GM21619 (cell line): ENCODE data around the gene BIRC3.
A peak's percentile ranks its signal among the peaks of the same experiment; 100 is the strongest.
"Not testable (repeated sequence)": the region's sequence is repeated elsewhere in the genome, so short reads cannot be mapped to it uniquely, and the experiment has no call there.

Experiments used
- ATAC-seq: cut with Tn5 transposase; IDR thresholded peaks from one replicate; pipeline ENCODE4 v1.9.1; 2021; ENCODE audit not compliant: unreplicated experiment

Gene BIRC3

DNA sequence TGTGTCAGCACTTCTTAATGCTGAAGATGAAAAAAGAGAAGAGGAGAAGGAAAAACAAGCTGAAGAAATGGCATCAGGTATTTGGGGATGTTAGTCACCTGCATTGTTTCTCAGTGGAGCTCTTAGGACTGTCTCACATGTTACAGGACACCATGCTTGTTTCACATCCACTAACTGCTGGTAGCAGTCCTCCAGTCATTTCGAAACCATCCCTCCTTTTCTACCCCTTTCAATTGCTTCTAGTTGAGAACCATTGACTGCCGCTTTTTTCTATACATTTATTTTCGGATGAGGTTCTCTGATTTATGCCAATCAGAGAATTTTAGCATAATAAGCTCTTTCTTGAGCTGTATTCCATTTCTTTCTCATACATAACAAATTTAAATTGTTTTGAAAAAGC, 51.2 kb downstream of the BIRC3 start:
- peak; percentile 100 for ATAC-seq

DNA sequence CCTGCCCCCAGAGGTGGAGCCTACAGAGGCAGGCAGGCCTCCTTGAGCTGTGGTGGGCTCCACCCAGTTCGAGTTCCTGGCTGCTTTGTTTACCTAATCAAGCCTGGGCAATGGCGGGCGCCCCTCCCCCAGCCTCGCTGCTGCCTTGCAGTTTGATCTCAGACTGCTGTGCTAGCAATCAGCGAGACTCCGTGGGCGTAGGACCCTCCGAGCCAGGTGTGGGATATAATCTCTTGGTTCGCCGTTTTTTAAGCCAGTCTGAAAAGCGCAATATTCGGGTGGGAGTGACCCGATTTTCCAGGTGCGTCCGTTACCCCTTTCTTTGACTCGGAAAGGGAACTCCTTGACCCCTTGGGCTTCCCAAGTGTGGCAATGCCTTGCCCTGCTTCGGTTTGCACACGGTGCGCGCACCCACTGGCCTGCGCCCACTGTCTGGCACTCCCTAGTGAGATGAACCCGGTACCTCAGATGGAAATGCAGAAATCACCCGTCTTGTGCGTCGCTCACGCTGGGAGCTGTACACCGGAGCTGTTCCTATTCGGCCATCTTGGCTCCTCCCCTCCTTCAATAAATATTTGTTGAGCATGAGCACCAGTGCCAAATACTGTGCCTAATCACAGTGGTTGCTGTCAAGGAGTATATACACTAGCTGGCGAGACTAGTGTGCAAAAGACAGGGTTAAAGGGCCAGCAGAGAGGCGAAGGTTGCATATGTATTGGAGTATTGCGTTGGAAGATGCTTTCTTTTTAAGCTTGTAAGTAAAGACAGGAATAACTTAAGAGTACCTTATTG, 57.5 kb downstream of the BIRC3 start:
- ATAC-seq, result not testable (repeated sequence)

GRCh38 chr11:102375720-102376399, 58.6 kb downstream of the BIRC3 start:
- no peak for ATAC-seq

GRCh38 chr11:102377891-102378290, 60.6 kb downstream of the BIRC3 start:
- ATAC-seq, result no peak

DNA sequence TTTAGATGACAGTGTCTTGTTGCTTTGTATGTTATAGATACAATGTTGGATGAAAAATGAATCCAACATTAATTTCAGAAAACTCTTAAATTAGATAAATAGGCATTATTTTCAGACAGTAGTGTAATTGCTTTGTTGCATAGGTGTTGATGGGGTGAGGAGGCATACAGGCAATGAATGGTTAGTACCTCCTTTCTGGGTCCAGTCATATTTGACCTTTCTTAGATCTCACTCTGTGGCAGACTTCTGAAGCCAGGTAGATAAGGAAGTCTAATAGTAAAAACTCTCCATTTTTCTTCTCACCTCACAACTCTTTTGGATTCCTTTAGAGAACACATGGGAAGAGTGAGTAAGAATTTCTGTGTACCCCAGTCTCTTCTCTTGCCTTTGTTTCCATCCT, 61.5 kb downstream of the BIRC3 start:
- ATAC-seq, result no peak

GRCh38 chr11:102382384-102382783, 65.1 kb downstream of the BIRC3 start:
- no peak for ATAC-seq

DNA sequence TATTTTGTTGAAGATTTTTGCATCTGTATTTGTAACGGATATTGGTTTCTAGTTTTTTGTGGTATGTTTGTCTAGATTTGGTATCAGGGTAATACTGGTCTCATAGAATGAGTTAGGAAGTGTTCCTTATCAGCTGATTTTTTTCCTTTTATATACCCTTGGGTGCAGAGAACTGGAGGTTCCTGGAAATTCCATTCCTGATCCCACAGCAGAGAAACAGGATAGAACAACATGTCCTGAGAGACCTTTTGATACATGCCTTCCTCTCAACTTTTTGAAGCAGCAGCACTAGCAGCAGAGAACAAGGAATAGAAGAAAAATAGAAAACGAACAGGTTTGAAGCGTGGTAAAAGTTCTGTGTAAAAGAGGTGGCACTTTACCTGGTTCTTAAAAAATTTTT, 66.6 kb downstream of the BIRC3 start:
- ATAC-seq, result no peak

DNA sequence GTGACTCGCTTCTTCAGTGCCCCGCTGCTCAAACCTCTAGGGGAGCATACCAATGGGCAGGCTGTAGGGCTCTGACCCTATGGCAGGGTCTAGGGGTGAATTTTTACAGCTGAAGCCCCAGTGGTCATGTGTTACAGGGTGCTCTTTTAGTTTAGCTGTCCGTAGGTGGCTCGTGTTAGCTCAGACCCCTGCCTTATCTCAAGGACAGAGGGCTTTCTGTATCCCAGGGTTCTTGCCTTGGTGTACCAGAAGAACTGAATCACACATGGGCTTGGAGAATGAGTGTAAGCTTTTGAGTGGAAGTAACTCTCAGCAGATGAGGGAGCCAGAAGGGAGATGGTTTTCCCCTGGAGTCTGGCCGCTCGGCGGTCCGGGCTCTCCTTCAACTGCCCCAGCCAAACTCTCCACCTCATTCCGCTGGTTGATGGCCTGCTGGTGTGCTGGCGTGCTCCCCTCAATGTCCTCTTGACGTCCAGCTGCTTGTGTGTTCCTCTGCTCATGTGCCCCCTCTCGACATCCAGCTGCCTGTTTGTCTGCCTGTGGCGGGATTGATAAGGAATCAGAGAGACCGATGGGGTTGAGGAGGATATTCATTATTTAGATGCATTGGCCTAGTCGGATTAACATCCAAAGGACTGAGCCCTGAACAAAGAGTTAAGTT, 67.3 kb downstream of the BIRC3 start:
- ATAC-seq, result no peak

DNA sequence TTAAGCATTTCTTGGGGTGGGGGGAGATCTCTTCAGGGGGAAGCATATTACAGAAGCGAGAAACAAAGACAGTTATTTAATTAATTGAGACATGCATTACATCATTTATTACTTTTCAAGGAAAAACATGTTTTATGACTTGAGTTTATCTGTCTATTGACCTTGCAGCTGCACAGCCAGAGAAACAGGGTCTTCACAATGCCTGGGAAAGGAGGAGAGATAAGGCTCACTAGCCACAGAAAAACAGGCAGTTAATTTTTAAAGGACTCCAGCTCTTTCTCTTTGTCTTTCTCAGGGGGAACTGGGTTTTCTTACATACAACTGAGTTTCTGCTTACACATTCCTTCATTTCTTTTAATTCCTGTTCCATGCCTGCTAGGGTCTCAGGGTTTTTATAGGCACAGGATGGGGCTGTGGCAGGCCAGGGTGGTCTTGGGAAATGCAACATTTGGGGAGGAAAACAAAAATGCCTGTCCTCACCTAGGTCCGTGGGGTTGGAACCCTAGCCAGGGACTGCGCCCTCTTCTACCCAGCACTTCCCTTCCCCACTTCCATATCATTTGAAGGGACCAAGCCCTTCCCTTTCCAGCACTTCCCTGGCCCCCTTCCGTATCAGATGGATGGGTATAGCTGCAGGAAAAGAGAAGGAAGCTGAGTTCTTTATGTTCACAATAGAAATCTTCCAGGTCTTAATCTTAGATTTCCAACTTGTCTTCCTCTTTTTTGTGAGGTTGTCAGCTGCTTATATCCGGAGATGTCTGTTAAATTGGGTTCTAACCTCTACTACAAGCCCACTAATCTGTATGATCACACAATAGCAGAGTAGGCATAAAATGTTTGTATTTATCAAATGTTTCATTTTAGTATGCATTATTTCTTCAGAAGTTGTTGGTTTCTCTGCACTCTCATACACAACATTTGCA, 68.1 kb downstream of the BIRC3 start:
- no peak for ATAC-seq

DNA sequence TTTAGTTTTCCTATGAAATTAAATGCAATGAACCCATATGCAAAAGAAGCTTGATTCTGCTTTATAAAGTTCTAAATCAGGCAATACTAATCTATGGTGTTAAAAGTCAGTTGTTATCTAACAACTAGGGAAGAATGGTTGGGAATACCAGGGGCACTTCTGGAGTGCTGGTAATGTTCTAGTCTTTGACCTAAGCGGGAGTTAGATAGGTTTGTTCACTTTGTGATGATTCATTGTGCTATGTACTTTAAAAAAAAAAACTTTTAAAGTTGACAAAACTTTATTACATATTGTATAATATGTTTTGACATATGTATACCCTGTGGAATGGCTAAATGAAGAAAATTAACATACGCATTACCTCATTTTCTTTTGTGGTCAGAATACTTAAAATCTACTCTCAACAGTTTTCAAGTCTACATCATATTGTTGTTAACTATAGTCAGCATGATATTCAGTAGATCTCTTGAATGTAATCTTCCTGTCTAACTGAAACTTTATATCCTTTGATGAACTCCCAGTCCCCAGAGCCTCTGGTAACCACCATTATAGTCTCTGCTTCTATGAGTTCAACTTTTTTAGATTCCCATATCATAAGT, 69.0 kb downstream of the BIRC3 start:
- ATAC-seq, result no peak

DNA sequence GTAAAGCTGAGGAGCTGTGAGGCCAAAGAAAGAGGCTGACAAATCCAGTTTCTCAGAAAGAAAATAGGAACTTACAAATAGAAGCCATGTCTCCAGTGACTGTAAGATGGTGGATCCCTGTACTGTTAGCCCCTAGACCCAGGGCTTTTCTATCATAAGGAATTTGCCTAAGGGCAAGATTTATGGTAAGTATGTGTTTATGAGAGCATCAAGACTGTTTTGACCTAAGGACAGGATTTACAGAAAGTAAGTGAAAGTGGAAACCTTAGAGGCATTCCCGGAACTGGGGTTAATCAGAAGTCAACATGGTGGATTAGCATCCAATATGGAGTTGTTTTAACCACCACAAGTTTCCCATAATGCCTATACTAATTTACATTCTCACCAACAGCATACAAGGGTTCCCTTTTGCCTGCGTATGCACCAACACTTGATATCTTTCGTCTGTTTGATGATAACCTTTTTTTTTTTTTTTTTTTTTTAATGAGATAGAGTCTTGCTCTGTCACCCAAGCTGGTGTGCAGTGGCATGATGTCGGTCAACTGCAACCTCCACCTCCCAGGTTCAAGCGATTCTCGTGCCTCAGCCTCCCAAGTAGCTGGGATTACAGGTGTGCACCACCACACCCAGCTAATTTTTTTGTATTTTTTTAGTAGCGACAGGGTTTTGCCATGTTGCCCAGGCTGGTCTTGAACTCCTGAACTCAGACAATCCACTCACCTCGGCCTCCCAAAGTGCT, 69.9 kb downstream of the BIRC3 start:
- ATAC-seq, result no peak
